ENCODE data around the gene LYPD6.

GRCh38 chr2:149385350-149385749 is 55.0 kb downstream of the LYPD6 start:
- no peak for TF ChIP-seq GATA3 (IDR thresholded peaks at IDR 0.05; ENCODE audit: low read depth, low read length)
- TF ChIP-seq GATA2 (IDR thresholded peaks at IDR 0.05; ENCODE audit: low read depth, low read length), result no peak
